ENCODE data around the gene EPB41L4B.
A peak's percentile ranks its signal among the peaks of the same experiment; 100 is the strongest.
"Not testable (repeated sequence)": the region's sequence is repeated elsewhere in the genome, so short reads cannot be mapped to it uniquely, and the experiment has no call there.

Gene EPB41L4B

GRCh38 chr9:109320742-109321448 is at the start of gene EPB41L4B:
TSS of gene EPB41L4B (minus strand) at chr9:109321059. CDS start at chr9:109320446, 613 bp downstream.
- peak within 1 kb of the TSS; percentile 49 for H3K4me3 ChIP-seq (ENCODE audit: low read depth, low read length)
- TF ChIP-seq CTCF (IDR thresholded peaks at IDR 0.05; ENCODE audit: low read depth, low read length): peak; percentile 84

- no peak overlapping the region for H3K4me3 ChIP-seq (ENCODE audit: low read depth, low read length)
- no peak for TF ChIP-seq CTCF (IDR thresholded peaks at IDR 0.05; ENCODE audit: low read depth, low read length)
Observed at GRCh38 chr9:109369285-109369684, 48.4 kb upstream of the EPB41L4B start.

- TF ChIP-seq CTCF (IDR thresholded peaks at IDR 0.05; ENCODE audit: low read depth, low read length): no peak
- H3K4me3 ChIP-seq (ENCODE audit: low read depth, low read length): no peak overlapping the region
Observed at GRCh38 chr9:109360771-109361170, 39.9 kb upstream of the EPB41L4B start.

GRCh38 chr9:109358968-109359603 is 38.2 kb upstream of the EPB41L4B start:
- H3K4me3 ChIP-seq (ENCODE audit: low read depth, low read length): not testable (repeated sequence)

GRCh38 chr9:109355564-109356297 is 34.9 kb upstream of the EPB41L4B start:
- TF ChIP-seq CTCF (IDR thresholded peaks at IDR 0.05; ENCODE audit: low read depth, low read length): no peak
- H3K4me3 ChIP-seq (ENCODE audit: low read depth, low read length): no peak overlapping the region

GRCh38 chr9:109354190-109354589 is 33.3 kb upstream of the EPB41L4B start:
- H3K4me3 ChIP-seq (ENCODE audit: low read depth, low read length): no peak overlapping the region
- TF ChIP-seq CTCF (IDR thresholded peaks at IDR 0.05; ENCODE audit: low read depth, low read length): no peak

GRCh38 chr9:109351032-109351431 is 30.2 kb upstream of the EPB41L4B start:
- no peak overlapping the region for H3K4me3 ChIP-seq (ENCODE audit: low read depth, low read length)
- no peak for TF ChIP-seq CTCF (IDR thresholded peaks at IDR 0.05; ENCODE audit: low read depth, low read length)
